ENCODE data around the gene CDH22.

GRCh38 chr20:46282669-46283068, 25.6 kb downstream of the CDH22 start:
- TF ChIP-seq CTCF (IDR thresholded peaks at IDR 0.05) (no peak), EZH2phosphoT487 (IDR thresholded peaks at IDR 0.05) (no peak)
